Activated T-helper 9 cell treated with anti-CD3 and anti-CD28 coated beads, Interleukin-2, amount 50 U/mL, for 16 hours (primary cell): ENCODE results near the gene COL20A1.
"Not testable (repeated sequence)": the region's sequence is repeated elsewhere in the genome, so short reads cannot be mapped to it uniquely, and the experiment has no call there.

Experiments used
- DNase-seq: peaks from one replicate; pipeline ENCODE4 v3.0.0-alpha.2; 2020; ENCODE audit warnings: low read depth

COL20A1 gene

GRCh38 chr20:63335060-63335459 lies 42.1 kb downstream of the COL20A1 start:
- not testable (repeated sequence) for DNase-seq

DNA sequence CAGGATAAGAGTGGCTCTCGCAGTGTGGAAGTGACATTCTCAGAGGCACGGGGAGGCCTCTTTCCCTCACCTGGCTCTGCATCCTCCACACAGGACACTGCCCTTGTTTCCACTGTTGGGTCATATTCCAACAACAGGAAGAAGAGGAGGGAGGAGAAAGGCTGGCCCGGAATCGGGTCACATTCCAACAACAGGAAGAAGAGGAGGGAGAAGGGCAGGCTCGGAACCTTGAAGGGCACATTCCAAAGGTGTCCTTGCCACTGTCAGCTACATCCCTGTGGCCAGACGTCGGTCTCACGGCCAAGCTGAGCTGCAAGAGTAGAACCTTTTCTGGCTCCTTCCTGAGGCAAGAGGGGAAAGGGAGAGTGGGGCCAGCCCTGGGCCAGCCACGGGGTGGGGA lies 42.7 kb downstream of the COL20A1 start:
- no peak for DNase-seq

GRCh38 chr20:63336232-63336752 lies 43.3 kb downstream of the COL20A1 start:
- no peak for DNase-seq

DNA sequence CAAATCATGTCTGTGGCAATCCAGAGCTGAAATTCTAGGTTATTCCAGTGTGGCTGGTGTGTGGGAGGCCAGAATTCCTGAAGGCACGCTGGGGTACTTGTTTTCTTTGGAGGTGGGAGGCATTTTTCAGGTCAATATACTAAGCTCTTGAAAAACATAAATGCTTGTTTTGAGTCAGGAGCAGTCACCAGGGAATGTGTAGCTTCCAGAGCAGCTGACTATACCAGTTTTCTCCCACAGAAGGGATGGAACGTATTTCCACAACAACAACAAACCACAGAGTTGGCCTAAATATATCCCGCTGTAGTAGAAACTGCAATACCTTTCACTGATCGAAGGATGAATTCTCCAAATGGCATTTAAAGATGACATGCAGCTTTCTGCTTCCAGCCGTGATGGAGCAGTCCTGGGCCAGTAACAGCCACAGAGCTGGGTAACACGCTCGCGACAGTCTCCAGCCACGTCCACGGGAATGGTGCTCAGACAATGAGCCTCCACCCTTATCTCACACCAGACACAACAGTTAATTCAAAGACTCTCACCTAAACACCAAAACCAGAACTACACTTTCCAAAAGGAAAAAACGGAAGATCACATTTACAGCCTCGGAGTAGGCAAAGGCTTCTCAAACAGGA lies 44.9 kb downstream of the COL20A1 start:
- no peak for DNase-seq

DNA sequence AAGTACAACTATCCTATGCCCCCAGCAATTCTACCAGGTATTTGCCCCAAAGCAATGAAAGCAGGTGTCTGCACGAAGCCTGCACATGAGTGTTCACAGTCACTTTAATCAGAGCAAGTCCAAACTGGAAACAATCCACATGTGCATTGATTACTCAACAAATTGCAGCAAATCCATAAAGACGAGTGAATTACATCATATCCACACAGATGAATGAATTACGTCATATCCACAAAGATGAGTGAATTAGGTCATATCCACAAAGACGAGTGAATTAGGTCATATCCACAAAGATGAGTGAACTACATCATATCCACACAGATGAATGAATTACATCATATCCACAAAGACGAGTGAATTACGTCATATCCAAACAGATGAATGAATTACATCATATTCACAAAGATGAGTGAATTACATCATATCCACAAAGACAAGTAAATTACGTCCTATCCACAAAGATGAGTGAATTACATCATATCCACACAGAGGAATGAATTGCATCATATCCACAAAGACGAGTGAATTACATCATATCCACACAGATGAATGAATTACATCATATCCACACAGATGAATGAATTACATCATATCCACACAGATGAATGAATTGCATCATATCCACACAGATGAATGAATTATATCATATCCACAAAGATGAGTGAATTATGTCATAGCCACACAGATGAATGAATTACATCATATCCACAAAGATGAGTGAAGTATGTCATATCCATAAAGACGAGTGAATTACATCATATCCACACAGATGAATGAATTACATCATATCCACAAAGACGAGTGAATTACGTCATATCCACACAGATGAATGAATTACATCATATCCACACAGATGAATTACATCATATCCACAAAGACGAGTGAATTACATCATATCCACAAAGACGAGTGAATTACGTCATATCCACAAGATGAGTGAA lies 46.4 kb downstream of the COL20A1 start:
- DNase-seq, result not testable (repeated sequence)

GRCh38 chr20:63340158-63340688 lies 47.2 kb downstream of the COL20A1 start:
- DNase-seq, result not testable (repeated sequence)

- DNase-seq, result no peak
Measured at GRCh38 chr20:63342561-63343459, 49.8 kb downstream of the COL20A1 start.

DNA sequence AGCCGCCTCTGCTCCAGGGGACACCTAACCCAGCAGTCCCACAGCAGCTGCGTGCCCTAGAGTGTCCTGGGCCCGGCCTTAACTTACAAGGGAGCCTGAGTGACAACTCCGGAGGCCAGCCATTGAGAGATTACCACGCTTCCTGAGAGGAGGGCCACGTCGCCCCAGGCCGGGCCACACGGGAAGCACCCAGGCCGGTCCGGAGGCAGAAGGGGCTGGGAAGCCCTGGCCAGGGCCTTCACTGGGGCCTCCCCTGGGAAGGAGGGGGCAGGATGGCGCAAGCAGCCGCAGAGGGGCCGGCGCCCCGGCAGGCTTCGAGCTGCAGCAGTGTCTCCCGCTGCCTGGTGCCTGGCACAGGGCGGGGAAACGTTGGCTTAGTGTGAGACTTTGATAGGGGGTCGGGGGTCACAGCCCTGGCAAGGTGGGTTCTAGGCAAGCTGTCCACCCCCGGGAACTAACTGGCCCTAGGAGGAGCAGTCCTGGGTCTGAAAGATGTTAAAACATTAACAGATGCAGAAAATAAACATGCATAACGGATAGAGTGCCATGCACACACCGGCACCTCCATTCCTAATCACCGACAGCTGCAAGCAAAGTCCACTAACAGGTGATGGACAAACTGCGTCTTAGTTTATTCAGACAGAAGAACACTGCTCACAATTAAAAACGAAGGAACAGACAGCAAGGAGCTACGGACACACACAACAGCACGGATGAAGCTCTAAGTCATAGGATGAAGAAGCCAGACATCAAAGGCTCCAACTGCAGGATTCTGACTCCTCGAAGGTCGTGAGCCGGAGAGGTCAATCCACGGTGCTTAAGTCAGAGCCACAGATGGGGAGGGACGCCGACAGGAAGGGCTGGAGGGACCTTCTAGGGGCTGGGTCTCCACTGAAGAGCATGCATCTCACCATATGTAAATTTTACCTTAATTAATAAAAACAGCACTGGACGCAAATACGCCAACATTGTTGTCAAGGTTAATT lies 50.8 kb downstream of the COL20A1 start:
- DNase-seq, result no peak

GRCh38 chr20:63344616-63345327 lies 51.8 kb downstream of the COL20A1 start:
- no peak for DNase-seq

DNA sequence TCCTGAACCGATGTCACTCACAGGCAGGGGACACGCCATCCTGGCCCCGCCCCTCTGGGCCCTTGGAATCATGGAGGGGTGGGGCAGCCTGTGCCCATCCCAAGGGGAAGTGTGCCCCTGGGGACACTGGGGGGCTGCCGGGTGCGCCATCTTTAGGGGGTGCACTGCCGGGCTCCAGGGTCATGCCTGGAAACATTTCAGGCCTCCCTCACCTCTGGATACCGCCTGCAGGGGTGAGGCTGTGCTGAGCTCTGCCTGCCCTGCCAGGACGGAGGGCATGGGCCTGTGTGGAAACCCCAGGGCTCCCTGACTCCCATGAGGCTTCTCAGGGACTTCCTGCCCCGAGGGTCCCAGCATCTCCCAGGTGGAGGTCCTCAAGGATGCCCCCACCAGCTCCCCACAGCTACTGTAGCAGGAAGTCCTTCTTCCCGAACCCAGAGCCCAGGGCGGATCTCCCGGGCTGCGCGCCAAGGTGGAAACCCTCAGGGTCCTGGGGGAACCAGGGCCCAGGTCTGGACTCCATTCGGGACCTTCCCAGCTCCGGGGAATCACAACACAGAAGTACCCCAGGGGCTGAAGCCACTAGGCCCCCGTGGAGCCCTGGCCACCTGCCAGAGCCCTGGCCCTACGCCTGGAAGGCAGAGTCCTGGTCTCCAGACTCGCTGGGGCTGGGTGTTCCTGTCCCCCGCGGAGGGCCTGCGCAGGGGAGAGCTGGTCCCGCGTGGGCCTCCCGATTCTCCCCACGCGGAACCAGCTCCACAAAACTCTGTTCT lies 52.5 kb downstream of the COL20A1 start:
- no peak for DNase-seq

- no peak for DNase-seq
Measured at GRCh38 chr20:63346131-63347080, 53.4 kb downstream of the COL20A1 start.

- no peak for DNase-seq
Measured at GRCh38 chr20:63347081-63347741, 54.2 kb downstream of the COL20A1 start.

- DNase-seq, result no peak
Measured at GRCh38 chr20:63347950-63348827, 55.2 kb downstream of the COL20A1 start.

DNA sequence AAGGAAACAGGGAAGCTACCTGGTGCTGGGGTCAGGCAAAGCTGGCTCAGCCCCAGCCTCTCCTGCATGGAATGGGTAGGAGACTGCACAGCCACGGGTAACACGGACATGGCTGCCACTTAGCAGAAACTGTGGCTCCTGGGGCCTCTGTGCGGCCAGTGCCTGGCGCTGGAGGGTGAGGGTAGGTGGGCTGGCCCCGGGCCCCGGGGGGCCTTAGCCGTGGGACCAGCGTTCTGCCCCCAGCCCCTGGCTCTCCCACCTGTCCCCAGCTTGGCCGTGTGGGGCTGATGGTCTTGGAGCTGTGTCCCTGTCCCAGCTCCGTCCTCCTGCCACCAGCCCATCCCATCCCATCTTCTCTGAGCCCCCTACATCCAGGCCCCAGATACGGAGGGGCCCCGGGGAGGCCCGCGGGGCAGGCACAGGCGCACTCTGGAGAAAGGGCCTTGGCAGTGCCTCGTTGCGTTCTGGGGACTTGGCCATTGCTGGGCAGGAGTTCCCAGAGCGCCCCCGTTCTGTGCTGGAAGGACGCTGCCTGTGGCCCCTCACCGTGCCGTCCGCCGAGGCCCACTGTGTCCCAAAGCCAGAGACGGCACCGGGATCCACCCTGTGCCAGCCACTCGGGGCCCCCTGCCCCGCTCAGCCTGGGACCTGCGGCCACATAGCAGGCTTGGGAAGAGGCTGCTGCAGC lies 56.0 kb downstream of the COL20A1 start:
- DNase-seq, result no peak

GRCh38 chr20:63349516-63349895 lies 56.5 kb downstream of the COL20A1 start:
- no peak for DNase-seq

- no peak for DNase-seq
Measured at GRCh38 chr20:63350196-63350595, 57.2 kb downstream of the COL20A1 start.
